ENCODE data around the gene MYO18A. TPM values are rescaled to one million over a fixed set of nuclear protein-coding genes. Genes with fewer than 3 reads are reported as not detected.
A peak's percentile ranks its signal among the peaks of the same experiment; 100 is the strongest.
"Not testable (repeated sequence)": the region's sequence is repeated elsewhere in the genome, so short reads cannot be mapped to it uniquely, and the experiment has no call there.

Gene MYO18A
- total RNA-seq, 1 donor = 78.3 TPM

DNA sequence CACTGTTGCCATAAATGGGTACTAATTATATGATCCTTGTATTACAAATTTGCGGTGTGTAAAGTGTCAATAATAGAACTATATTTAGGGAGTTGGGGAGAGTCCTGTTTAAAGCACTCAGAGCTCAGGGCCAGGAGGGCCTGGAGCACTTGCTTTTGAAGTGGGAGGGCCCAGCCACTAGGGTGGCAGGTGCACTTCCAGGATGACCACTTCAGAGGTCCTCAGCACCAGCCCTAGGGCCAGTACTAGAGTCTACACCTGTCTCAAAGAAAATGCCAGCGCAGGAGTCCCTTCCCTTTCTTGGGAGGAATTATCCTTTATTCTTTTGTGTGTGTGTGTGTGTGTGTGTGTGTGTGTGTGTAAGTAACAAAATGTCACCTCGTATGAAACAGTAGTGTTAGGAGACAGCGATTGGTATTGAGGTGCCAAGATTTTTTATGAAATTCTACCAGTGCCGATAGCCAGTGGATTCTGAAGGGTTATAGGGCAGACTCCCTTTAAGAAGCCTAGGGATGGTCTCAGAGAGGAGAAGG, 31.9 kb downstream of the MYO18A start:
- TF ChIP-seq, protein P1, sequence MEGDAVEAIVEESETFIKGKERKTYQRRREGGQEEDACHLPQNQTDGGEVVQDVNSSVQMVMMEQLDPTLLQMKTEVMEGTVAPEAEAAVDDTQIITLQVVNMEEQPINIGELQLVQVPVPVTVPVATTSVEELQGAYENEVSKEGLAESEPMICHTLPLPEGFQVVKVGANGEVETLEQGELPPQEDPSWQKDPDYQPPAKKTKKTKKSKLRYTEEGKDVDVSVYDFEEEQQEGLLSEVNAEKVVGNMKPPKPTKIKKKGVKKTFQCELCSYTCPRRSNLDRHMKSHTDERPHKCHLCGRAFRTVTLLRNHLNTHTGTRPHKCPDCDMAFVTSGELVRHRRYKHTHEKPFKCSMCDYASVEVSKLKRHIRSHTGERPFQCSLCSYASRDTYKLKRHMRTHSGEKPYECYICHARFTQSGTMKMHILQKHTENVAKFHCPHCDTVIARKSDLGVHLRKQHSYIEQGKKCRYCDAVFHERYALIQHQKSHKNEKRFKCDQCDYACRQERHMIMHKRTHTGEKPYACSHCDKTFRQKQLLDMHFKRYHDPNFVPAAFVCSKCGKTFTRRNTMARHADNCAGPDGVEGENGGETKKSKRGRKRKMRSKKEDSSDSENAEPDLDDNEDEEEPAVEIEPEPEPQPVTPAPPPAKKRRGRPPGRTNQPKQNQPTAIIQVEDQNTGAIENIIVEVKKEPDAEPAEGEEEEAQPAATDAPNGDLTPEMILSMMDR (IDR thresholded peaks at IDR 0.05; ENCODE audit: insufficient read depth, low read length) = no peak
- no peak for DNase-seq (ENCODE audit: low read depth)
- H3K4me3 ChIP-seq (ENCODE audit: low read depth, low read length) = peak overlapping the region; percentile 44

- TF ChIP-seq, protein P1 (IDR thresholded peaks at IDR 0.05; ENCODE audit: insufficient read depth, low read length) = no peak
- H3K4me3 ChIP-seq (ENCODE audit: low read depth, low read length) = no peak overlapping the region
- DNase-seq (ENCODE audit: low read depth) = no peak
Measured at GRCh38 chr17:29147682-29148081, 32.5 kb downstream of the MYO18A start.

DNA sequence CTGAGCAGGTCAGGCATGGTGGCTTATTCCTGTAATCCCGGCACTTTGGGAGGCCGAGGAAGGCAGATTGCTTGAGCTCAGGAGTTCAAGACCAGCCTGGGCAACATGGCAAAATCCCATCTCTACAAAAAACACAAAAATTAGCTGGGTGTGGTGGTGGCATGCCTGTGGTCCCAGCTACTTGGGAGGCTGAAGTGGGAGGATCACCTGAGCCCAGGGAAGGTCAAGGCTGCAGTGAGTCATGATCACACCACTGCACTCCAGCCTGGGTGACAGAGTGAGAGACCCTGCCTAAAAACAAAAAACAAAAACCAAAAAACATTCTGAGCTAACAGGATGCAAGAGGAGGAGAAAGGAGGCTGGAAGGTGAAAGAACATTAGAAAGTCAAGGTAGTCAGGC, 33.0 kb downstream of the MYO18A start:
- not testable (repeated sequence) for H3K4me3 ChIP-seq (ENCODE audit: low read depth, low read length); DNase-seq (ENCODE audit: low read depth)

- TF ChIP-seq, protein P1 (IDR thresholded peaks at IDR 0.05; ENCODE audit: insufficient read depth, low read length) = no peak
- DNase-seq (ENCODE audit: low read depth) = no peak
- no peak overlapping the region for H3K4me3 ChIP-seq (ENCODE audit: low read depth, low read length)
Measured at GRCh38 chr17:29146369-29146972, 33.7 kb downstream of the MYO18A start.

DNA sequence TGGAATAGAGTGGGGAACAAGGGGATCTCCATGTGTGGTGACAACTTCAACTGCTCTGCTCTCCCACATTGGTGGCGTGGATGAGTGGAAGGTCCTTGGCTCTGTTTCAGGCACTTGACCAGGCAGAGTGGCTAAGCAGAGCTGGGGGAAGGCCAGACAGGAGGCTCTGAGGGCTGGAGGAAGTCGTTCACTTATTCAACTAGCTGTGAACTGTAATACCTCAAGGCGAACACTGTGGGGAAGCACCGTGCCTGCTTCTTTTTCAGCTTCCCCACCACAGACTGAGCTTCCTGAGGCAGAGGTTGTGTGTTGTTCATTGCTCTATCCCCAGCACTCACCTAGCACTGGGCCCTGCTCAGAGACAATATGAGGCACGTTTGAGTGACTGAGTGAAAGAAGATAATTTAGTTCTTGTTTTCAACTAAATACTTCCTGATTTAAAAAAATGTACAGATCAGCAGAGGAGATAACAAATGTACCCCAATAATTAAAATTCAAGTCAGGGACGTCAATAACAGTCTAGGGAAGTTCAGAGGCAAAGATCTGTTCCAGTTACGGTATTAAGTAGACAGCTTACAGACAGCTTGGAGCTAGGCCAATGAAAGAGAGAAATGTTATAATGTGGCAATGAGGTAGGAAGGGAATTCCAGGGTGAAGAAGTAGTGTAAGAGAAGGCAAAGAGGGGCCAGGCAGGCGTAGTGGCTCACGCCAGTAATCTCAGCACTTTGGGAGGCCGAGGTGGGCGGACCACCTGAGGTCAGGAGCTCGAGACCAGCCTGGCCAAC, 34.7 kb downstream of the MYO18A start:
- DNase-seq (ENCODE audit: low read depth) = peak; percentile 85
- H3K4me3 ChIP-seq (ENCODE audit: low read depth, low read length) = no peak overlapping the region
- TF ChIP-seq, protein P1 (IDR thresholded peaks at IDR 0.05; ENCODE audit: insufficient read depth, low read length) = peak; percentile 76

- TF ChIP-seq, protein P1 (IDR thresholded peaks at IDR 0.05; ENCODE audit: insufficient read depth, low read length) = peak; percentile 54
- peak; percentile 32 for DNase-seq (ENCODE audit: low read depth)
- H3K4me3 ChIP-seq (ENCODE audit: low read depth, low read length) = no peak overlapping the region
Measured at GRCh38 chr17:29143894-29144293, 36.3 kb downstream of the MYO18A start.

DNA sequence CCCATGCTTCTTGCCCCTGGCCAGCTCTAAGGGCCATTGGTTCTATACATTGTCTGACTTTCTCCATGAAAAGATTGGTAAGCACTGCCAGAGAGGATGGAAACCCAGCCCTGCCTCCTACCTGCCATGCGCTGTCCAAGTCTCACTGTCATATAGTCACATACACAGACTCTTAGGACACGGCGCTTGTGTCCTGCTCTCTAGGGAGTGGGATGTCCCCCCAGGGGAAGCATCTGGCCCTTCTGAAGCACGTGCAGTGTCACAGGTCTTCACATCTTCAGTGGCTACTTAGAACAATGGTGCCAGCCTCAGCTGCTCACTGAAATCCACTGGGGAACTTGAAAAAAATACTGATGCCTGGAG, 38.7 kb downstream of the MYO18A start:
- DNase-seq (ENCODE audit: low read depth) = no peak
- TF ChIP-seq, protein P1 (IDR thresholded peaks at IDR 0.05; ENCODE audit: insufficient read depth, low read length) = no peak
- H3K4me3 ChIP-seq (ENCODE audit: low read depth, low read length) = no peak overlapping the region
